Fibroblast of peridontal ligament (primary cell): ENCODE measurements around the gene PEAR1.

Experiments
- DNase-seq: peaks from one replicate; pipeline ENCODE4 v3.0.0-alpha.2; 2010; ENCODE audit errors: extremely low read depth

Gene PEAR1

GRCh38 chr1:156893048-156893953, at the start of gene PEAR1:
PEAR1 (plus strand) TSS chr1:156893718; CDS start chr1:156903927, 10,209 bp downstream.
- no peak for DNase-seq

- no peak for DNase-seq
Observed at GRCh38 chr1:156844102-156844501, 49.4 kb upstream of the PEAR1 start.

GRCh38 chr1:156844638-156845037, 48.9 kb upstream of the PEAR1 start:
- DNase-seq, result no peak

GRCh38 chr1:156845055-156845952, 48.2 kb upstream of the PEAR1 start:
- no peak for DNase-seq

GRCh38 chr1:156845953-156846545, 47.5 kb upstream of the PEAR1 start:
- DNase-seq, result no peak

- no peak for DNase-seq
Observed at GRCh38 chr1:156846643-156847042, 46.9 kb upstream of the PEAR1 start.

- no peak for DNase-seq
Observed at GRCh38 chr1:156847591-156848460, 45.7 kb upstream of the PEAR1 start.

- peak; percentile 20 for DNase-seq
Observed at GRCh38 chr1:156848461-156849150, 44.9 kb upstream of the PEAR1 start.

GRCh38 chr1:156849151-156849496, 44.4 kb upstream of the PEAR1 start:
- no peak for DNase-seq

- DNase-seq, result no peak
Observed at GRCh38 chr1:156851779-156852417, 41.6 kb upstream of the PEAR1 start.

- peak; percentile 25 for DNase-seq
Observed at GRCh38 chr1:156852418-156852874, 41.1 kb upstream of the PEAR1 start.

GRCh38 chr1:156853761-156854160, 39.8 kb upstream of the PEAR1 start:
- DNase-seq, result no peak

- no peak for DNase-seq
Observed at GRCh38 chr1:156854634-156855033, 38.9 kb upstream of the PEAR1 start.

- DNase-seq, result no peak
Observed at GRCh38 chr1:156856282-156856785, 37.2 kb upstream of the PEAR1 start.

GRCh38 chr1:156857532-156857931, 36.0 kb upstream of the PEAR1 start:
- no peak for DNase-seq

- DNase-seq, result no peak
Observed at GRCh38 chr1:156858555-156858956, 35.0 kb upstream of the PEAR1 start.

- DNase-seq, result no peak
Observed at GRCh38 chr1:156858959-156859522, 34.5 kb upstream of the PEAR1 start, which contains the start of gene INSRR. INSRR (minus strand) TSS chr1:156859117; CDS start chr1:156858621, 496 bp downstream.

GRCh38 chr1:156859523-156860112, 33.9 kb upstream of the PEAR1 start:
- DNase-seq, result peak; percentile 18

- peak; percentile 40 for DNase-seq
Observed at GRCh38 chr1:156860113-156860627, 33.3 kb upstream of the PEAR1 start.
